Fibroblast of pulmonary artery (primary cell): ENCODE measurements around the gene EBI3.
"Not testable (repeated sequence)": the region's sequence is repeated elsewhere in the genome, so short reads cannot be mapped to it uniquely, and the experiment has no call there.

Source experiments
- DNase-seq: peaks from one replicate; pipeline ENCODE4 v3.0.0-alpha.2; 2010; ENCODE audit warnings: low read depth
- H3K4me3 ChIP-seq: replicated peaks from 2 replicates; pipeline ENCODE4 v1.5.1; 2011; ENCODE audit warnings: low read depth, mild to moderate bottlenecking, control low read depth, low read length, moderate library complexity
- TF ChIP-seq, protein P1 (sequence below): IDR thresholded peaks from 2 replicates; pipeline ENCODE4 v1.5.1; 2011; ENCODE audit warnings: mild to moderate bottlenecking, control low read depth, low read length, inconsistent platforms; ENCODE audit errors: missing control alignments

The EBI3 gene

GRCh38 chr19:4217429-4218264 is 11.7 kb upstream of the EBI3 start:
- no peak for DNase-seq
- TF ChIP-seq, protein P1, sequence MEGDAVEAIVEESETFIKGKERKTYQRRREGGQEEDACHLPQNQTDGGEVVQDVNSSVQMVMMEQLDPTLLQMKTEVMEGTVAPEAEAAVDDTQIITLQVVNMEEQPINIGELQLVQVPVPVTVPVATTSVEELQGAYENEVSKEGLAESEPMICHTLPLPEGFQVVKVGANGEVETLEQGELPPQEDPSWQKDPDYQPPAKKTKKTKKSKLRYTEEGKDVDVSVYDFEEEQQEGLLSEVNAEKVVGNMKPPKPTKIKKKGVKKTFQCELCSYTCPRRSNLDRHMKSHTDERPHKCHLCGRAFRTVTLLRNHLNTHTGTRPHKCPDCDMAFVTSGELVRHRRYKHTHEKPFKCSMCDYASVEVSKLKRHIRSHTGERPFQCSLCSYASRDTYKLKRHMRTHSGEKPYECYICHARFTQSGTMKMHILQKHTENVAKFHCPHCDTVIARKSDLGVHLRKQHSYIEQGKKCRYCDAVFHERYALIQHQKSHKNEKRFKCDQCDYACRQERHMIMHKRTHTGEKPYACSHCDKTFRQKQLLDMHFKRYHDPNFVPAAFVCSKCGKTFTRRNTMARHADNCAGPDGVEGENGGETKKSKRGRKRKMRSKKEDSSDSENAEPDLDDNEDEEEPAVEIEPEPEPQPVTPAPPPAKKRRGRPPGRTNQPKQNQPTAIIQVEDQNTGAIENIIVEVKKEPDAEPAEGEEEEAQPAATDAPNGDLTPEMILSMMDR: no peak
- H3K4me3 ChIP-seq: no peak overlapping the region

DNA sequence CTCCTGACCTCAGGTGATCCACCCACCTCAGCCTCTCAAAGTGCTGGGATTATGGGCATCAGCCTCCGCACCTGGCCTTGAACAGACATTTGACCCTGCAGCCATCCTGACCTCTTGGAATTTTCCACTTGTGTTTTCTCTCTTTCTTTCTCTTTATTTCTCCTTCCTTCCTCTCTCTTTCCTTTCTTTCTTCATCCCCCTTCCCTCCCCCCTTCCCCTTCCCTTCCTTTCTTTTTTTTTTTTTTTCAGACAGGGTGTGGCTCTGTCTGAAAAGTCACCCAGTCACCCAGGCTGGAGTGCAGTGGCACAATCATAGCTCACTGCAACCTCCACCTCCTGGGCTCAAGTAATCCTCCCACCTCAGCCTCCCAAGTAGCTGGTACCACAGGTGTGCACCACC is 10.8 kb upstream of the EBI3 start:
- DNase-seq, H3K4me3 ChIP-seq: not testable (repeated sequence)

- no peak for DNase-seq
- TF ChIP-seq, protein P1: no peak
- no peak overlapping the region for H3K4me3 ChIP-seq
These were observed 9.1 kb upstream of the EBI3 start for GRCh38 chr19:4220188-4220587.

DNA sequence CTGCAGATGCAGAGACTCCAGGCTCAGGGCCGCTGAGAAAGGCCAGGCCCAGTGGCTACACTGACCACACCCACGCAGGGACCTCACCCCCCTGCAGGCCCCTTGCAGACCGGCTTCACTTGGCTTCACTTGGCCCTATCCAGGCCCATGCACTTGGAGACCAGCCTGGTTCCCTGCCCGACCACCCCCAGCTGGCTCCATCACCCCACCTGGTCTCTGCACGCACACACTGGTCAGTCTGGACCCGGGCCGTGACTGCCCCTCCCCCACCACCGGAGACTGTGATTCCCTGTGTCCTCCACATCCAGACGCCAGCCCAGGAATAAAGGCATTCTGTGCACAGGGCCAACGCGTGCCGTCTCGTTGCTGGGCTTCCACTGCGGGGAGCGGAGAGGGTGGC is 4.9 kb upstream of the EBI3 start:
- TF ChIP-seq, protein P1: no peak
- no peak overlapping the region for H3K4me3 ChIP-seq
- DNase-seq: no peak

DNA sequence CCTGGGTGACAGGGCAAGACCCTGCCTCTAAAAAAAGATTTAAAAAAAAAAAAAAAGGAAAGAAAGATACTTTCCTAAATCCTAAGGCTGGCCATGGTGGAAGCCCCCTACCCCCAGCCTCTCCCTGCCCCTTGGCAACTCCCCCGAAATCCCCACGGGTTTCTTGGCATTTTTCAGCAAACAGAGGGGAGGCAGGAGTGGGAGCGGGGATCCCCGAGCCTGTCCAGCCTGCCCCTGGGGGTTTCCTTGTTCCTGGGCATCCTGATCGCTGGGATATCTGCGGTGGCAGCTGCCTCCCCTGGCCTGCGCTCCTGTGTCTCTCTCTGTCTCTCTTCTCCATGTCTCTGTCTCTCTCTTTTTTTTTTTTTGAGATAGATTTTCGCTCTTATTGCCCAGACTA is 3.4 kb upstream of the EBI3 start:
- TF ChIP-seq, protein P1: no peak
- DNase-seq: no peak
- no peak overlapping the region for H3K4me3 ChIP-seq

GRCh38 chr19:4227771-4228170 is 1.6 kb upstream of the EBI3 start:
- TF ChIP-seq, protein P1: no peak
- H3K4me3 ChIP-seq: no peak overlapping the region
- no peak for DNase-seq

- H3K4me3 ChIP-seq: no peak overlapping the region
- TF ChIP-seq, protein P1: no peak
- no peak for DNase-seq
These were observed 551 bp upstream of the EBI3 start for GRCh38 chr19:4228765-4229178.

GRCh38 chr19:4230237-4230636 is 914 bp downstream of the EBI3 start:
- DNase-seq, H3K4me3 ChIP-seq: not testable (repeated sequence)

DNA sequence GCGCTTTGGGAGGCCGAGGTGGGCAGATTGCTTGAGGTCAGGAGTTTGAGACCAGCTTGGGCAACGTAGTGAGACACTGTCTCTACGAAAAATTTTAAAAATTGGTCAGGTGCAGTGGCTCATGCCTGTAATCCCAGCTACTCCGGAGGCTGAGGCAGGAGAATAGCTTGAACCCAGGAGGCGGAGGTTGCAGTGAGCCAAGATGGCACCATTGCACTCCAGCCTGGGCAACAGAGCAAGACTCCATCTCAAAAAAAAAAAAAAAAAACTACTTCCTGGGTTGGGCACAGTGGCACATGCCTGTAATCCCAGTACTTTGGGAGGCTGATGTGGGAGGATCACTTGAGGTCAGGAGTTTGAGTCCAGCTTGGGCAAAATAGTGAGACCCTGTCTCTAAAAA is 2.2 kb downstream of the EBI3 start:
- not testable (repeated sequence) for H3K4me3 ChIP-seq

GRCh38 chr19:4232139-4232538 is 2.8 kb downstream of the EBI3 start:
- not testable (repeated sequence) for H3K4me3 ChIP-seq, DNase-seq

More for the DNA sequence above, 2.2 kb downstream of the EBI3 start:
- not testable (repeated sequence) for DNase-seq
